Keratinocyte (primary cell): ENCODE results near the gene PHACTR2. TPM values are rescaled to one million over a fixed set of nuclear protein-coding genes. Genes with fewer than 3 reads are reported as not detected.

Experiments
- DNase-seq: peaks from one replicate; pipeline ENCODE4 v3.0.0-alpha.2; 2011; ENCODE audit warnings: low read depth, missing footprints, low spot score
- FAIRE-seq: peaks from 2 replicates; lab custom pipeline; 2011; peaks lifted over from hg19 to GRCh38; lab: Jason Lieb, UNC
- H2AFZ ChIP-seq: 2 replicates; pipeline ENCODE4 v1.6.0; 2012; ENCODE audit warnings: low read length, control low read depth, inconsistent platforms; ENCODE audit not compliant: control insufficient read depth
- H3K27ac ChIP-seq: 2 replicates; pipeline ENCODE4 v1.5.1; 2011; ENCODE audit warnings: low read length; ENCODE audit not compliant: control insufficient read depth, insufficient read depth
- H3K27me3 ChIP-seq: 3 replicates; pipeline ENCODE4 v1.6.0; 2011; ENCODE audit warnings: low read length; ENCODE audit not compliant: control insufficient read depth, insufficient read depth; ENCODE audit errors: extremely low read depth
- H3K36me3 ChIP-seq, 2 experiments: 2 replicates in 1 of 2; 3 replicates in 1 of 2; pipeline ENCODE4 v1.5.1; 2011; ENCODE audit warnings: low read length in 2 of 2, mild to moderate bottlenecking in 1 of 2; ENCODE audit not compliant: control insufficient read depth in 2 of 2, insufficient read depth in 2 of 2; ENCODE audit errors: extremely low read depth in 1 of 2
- H3K4me1 ChIP-seq: 3 replicates; pipeline ENCODE4 v1.5.1; 2011; ENCODE audit warnings: low read length; ENCODE audit not compliant: control insufficient read depth, insufficient read depth; ENCODE audit errors: extremely low read depth
- H3K4me2 ChIP-seq: 3 replicates; pipeline ENCODE4 v1.6.0; 2011; ENCODE audit warnings: low read depth, low read length; ENCODE audit not compliant: control insufficient read depth, insufficient read depth; ENCODE audit errors: extremely low read depth
- H3K4me3 ChIP-seq, 3 experiments: fragments of 200-600 bp in 1 of 3; sonication (generic) in 1 of 3; 2 replicates in 2 of 3; 3 replicates in 1 of 3; pipeline ENCODE4 v1.5.1; 2011 to 2016; ENCODE audit warnings: low read length in 3 of 3, mild to moderate bottlenecking in 3 of 3, control low read depth in 2 of 3, inconsistent platforms in 1 of 3, low read depth in 1 of 3, mixed read lengths in 1 of 3, mixed run types in 1 of 3, moderate library complexity in 1 of 3; ENCODE audit not compliant: control insufficient read depth in 2 of 3, insufficient read depth in 2 of 3; ENCODE audit errors: extremely low read depth in 1 of 3
- H3K79me2 ChIP-seq: 2 replicates; pipeline ENCODE4 v1.6.0; 2012; ENCODE audit warnings: low read length; ENCODE audit not compliant: control insufficient read depth, insufficient read depth
- H3K9ac ChIP-seq: 3 replicates; pipeline ENCODE4 v1.6.0; 2011; ENCODE audit warnings: low read length; ENCODE audit not compliant: control insufficient read depth, insufficient read depth; ENCODE audit errors: extremely low read depth
- H3K9me1 ChIP-seq: 3 replicates; pipeline ENCODE4 v1.6.0; 2011; ENCODE audit warnings: low read length; ENCODE audit not compliant: control insufficient read depth, insufficient read depth; ENCODE audit errors: extremely low read depth
- H3K9me3 ChIP-seq: 2 replicates; pipeline ENCODE4 v1.5.1; 2012; ENCODE audit warnings: low read depth, low read length; ENCODE audit not compliant: control insufficient read depth
- H4K20me1 ChIP-seq: 3 replicates; pipeline ENCODE4 v1.6.0; 2011; ENCODE audit warnings: low read length; ENCODE audit not compliant: control insufficient read depth, insufficient read depth; ENCODE audit errors: extremely low read depth
- CTCF ChIP-seq, 3 experiments: IDR thresholded peaks in 1 of 3; conservative IDR thresholded peaks in 1 of 3; optimal IDR thresholded peaks in 1 of 3; 2 replicates in 2 of 3; 3 replicates in 1 of 3; pipeline versions ENCODE3 to v1.5.1; 2011; ENCODE audit warnings: low read length in 3 of 3, mild to moderate bottlenecking in 3 of 3, moderate library complexity in 2 of 3, control low read depth in 1 of 3, inconsistent platforms in 1 of 3; ENCODE audit not compliant: insufficient read depth in 2 of 3; ENCODE audit errors: extremely low read depth in 1 of 3
- EZH2 ChIP-seq: IDR thresholded peaks from one replicate; pipeline ENCODE4 v1.6.1; 2012; ENCODE audit warnings: inconsistent platforms, mild to moderate bottlenecking, low read length, moderate library complexity
- dilution Hi-C: fragments of 300-500 bp; cut with MboI; formaldehyde crosslinking; loops from one replicate; pipeline ENCODE4 v1.7.0; 2020; ENCODE audit warnings: low sequenced_read_pairs; ENCODE audit not compliant: extremely low pct_ligation_motif_present
- polyA plus RNA-seq, 5 experiments: library from polyadenylated mRNA; depleted of rRNA in 3 of 5; stranded (reverse) in 3 of 5; stranded (forward) in 1 of 5; unstranded in 1 of 5; fragments of >200 nt; gene quantifications; 1 replicate in 1 of 5; 2 replicates in 3 of 5; 3 replicates in 1 of 5; pipeline versions ENCODE4 v1.2.1 to v1.2.3, GENCODE V29; 2011 to 2012; ENCODE audit warnings: missing spikeins in 2 of 5, low read depth in 1 of 5, low replicate concordance in 1 of 5

The PHACTR2 gene
- polyA plus RNA-seq, 1 donor (not counting 4 experiments of a cell fraction or from before 2014, with no cell fraction given): 9.4 TPM

- TF ChIP-seq CTCF (optimal IDR thresholded peaks at IDR 0.05 in 1 of 3, IDR thresholded peaks at IDR 0.05 in 1 of 3, conservative IDR thresholded peaks at IDR 0.05 in 1 of 3; ENCODE audit: extremely low read depth in 1 of 3, insufficient read depth in 2 of 3, low read length in 3 of 3) (no peak), EZH2 (no peak)
Measured at GRCh38 chr6:143692696-143693095, 14.9 kb downstream of the PHACTR2 start.

GRCh38 chr6:143694013-143694412, 16.2 kb downstream of the PHACTR2 start:
- Histone ChIP-seq H2AFZ (no peak overlapping the region), H3K4me3 (no peak overlapping the region), H3K9me1 (no peaks in the 10 kb centered on the region), H3K4me1 (peaks cover 7% of the 10 kb centered on the region), H3K36me3 (no peaks in the 10 kb centered on the region), H3K27me3 (no peaks in the 10 kb centered on the region), H3K27ac (no peak overlapping the region), H4K20me1 (peaks cover 7% of the 10 kb centered on the region), H3K79me2 (peaks cover 24% of the 10 kb centered on the region), H3K9me3 (no peaks in the 10 kb centered on the region), H3K4me2 (no peak overlapping the region), H3K9ac (no peak overlapping the region)
- no peak for FAIRE-seq
- dilution Hi-C loops: no loop called here
- DNase-seq: no peak
- TF ChIP-seq EZH2 (no peak), CTCF (optimal IDR thresholded peaks at IDR 0.05 in 1 of 3, IDR thresholded peaks at IDR 0.05 in 1 of 3, conservative IDR thresholded peaks at IDR 0.05 in 1 of 3; ENCODE audit: extremely low read depth in 1 of 3, insufficient read depth in 2 of 3, low read length in 3 of 3) (no peak)

More at GRCh38 chr6:143692696-143693095, 14.9 kb downstream of the PHACTR2 start:
- FAIRE-seq: no peak
- Histone ChIP-seq H3K79me2 (peaks cover 31% of the 10 kb centered on the region), H3K9ac (no peak overlapping the region), H3K9me1 (no peaks in the 10 kb centered on the region), H3K4me3 (no peak overlapping the region), H3K4me1 (peaks cover 7% of the 10 kb centered on the region), H3K27me3 (no peaks in the 10 kb centered on the region), H3K27ac (no peak overlapping the region), H4K20me1 (peaks cover 16% of the 10 kb centered on the region), H3K9me3 (no peaks in the 10 kb centered on the region), H3K36me3 (peaks cover 2 to 3% of the 10 kb centered on the region in 2 experiments), H2AFZ (no peak overlapping the region), H3K4me2 (no peak overlapping the region)
- no peak for DNase-seq
- dilution Hi-C loops: no loop called here
